Liver (tissue), 9 donors: ENCODE data around the gene ERVK3-1. TPM values are rescaled to one million over a fixed set of nuclear protein-coding genes. Genes with fewer than 3 reads are reported as not detected.

ENCODE experiments used
- DNase-seq: peaks from one replicate; pipeline ENCODE4 v3.0.0-alpha.2; 2017; ENCODE audit warnings: low spot score
- H3K27ac ChIP-seq, 2 donors: one replicate each; pipeline ENCODE4 v1.7.0; 2013; ENCODE audit warnings: inconsistent platforms in 2 of 2, low read length in 2 of 2, control low read depth in 1 of 2, low read depth in 1 of 2, mild to moderate bottlenecking in 1 of 2
- H3K27me3 ChIP-seq, 4 donors: one replicate each; pipeline versions ENCODE4 v1.6.1 to v1.7.0; 2013; ENCODE audit warnings: low read length in 3 of 4, inconsistent platforms in 1 of 4, mild to moderate bottlenecking in 1 of 4, moderate library complexity in 1 of 4; ENCODE audit not compliant: control insufficient read depth in 4 of 4, insufficient read depth in 4 of 4
- H3K36me3 ChIP-seq, 4 donors: one replicate each; pipeline versions ENCODE4 v1.6.1 to v1.7.0; 2013; ENCODE audit warnings: low read length in 3 of 4, mild to moderate bottlenecking in 3 of 4, low read depth in 1 of 4, moderate library complexity in 1 of 4; ENCODE audit not compliant: control insufficient read depth in 4 of 4, insufficient read depth in 3 of 4
- H3K4me1 ChIP-seq, 4 donors: one replicate each; pipeline versions ENCODE4 v1.6.1 to v1.7.0; 2013; ENCODE audit warnings: low read length in 3 of 4, mild to moderate bottlenecking in 3 of 4, moderate library complexity in 1 of 4; ENCODE audit not compliant: control insufficient read depth in 4 of 4, insufficient read depth in 4 of 4
- H3K4me3 ChIP-seq, 3 donors: one replicate each; pipeline versions ENCODE4 v1.6.1 to v1.7.0; 2013; ENCODE audit warnings: low read length in 3 of 3, control low read depth in 1 of 3, low read depth in 1 of 3, mild to moderate bottlenecking in 1 of 3
- H3K9ac ChIP-seq, 2 donors: one replicate each; pipeline ENCODE4 v1.7.0; 2013; ENCODE audit warnings: low read length in 2 of 2, mild to moderate bottlenecking in 2 of 2, moderate library complexity in 2 of 2, control low read depth in 1 of 2, low read depth in 1 of 2
- H3K9me3 ChIP-seq, 4 donors: one replicate each; pipeline versions ENCODE4 v1.6.1 to v1.7.0; 2013; ENCODE audit warnings: low read length in 3 of 4; ENCODE audit not compliant: control insufficient read depth in 4 of 4
- EGR1 ChIP-seq, 2 donors: IDR thresholded peaks; 2 replicates each; pipeline ENCODE4 v1.6.1; 2016 to 2018; ENCODE audit warnings: antibody characterized with exemption in 2 of 2, low read depth in 2 of 2
- FOXA1 ChIP-seq: IDR thresholded peaks from 2 replicates; pipeline ENCODE4 v1.6.1; 2016; ENCODE audit warnings: antibody characterized with exemption
- FOXA2 ChIP-seq: IDR thresholded peaks from 2 replicates; pipeline ENCODE4 v1.6.1; 2016; ENCODE audit warnings: antibody characterized with exemption
- GABPA ChIP-seq, 2 donors: IDR thresholded peaks in 1 of 2; conservative IDR thresholded peaks in 1 of 2; 2 replicates each; pipeline ENCODE4 v1.6.1; 2016; ENCODE audit warnings: antibody characterized with exemption in 2 of 2, mild to moderate bottlenecking in 1 of 2, moderate library complexity in 1 of 2
- HNF4A ChIP-seq, 2 donors: conservative IDR thresholded peaks; 2 replicates each; pipeline ENCODE4 v1.6.1; 2016; ENCODE audit warnings: antibody characterized with exemption in 2 of 2, mild to moderate bottlenecking in 2 of 2
- JUND ChIP-seq, 2 donors: IDR thresholded peaks; 2 replicates each; pipeline ENCODE4 v1.6.1; 2016; ENCODE audit warnings: antibody characterized with exemption in 2 of 2
- NR2F2 ChIP-seq: IDR thresholded peaks from 2 replicates; pipeline ENCODE4 v1.6.1; 2016; ENCODE audit warnings: antibody characterized with exemption
- RAD21 ChIP-seq, 2 donors: IDR thresholded peaks; 2 replicates each; pipeline ENCODE4 v1.6.1; 2016; ENCODE audit warnings: antibody characterized with exemption in 2 of 2, mild to moderate bottlenecking in 2 of 2
- RXRA ChIP-seq, 2 donors: IDR thresholded peaks; 2 replicates each; pipeline ENCODE4 v1.6.1; 2017 to 2018; ENCODE audit warnings: antibody characterized with exemption in 2 of 2, mild to moderate bottlenecking in 1 of 2
- SP1 ChIP-seq: IDR thresholded peaks from 2 replicates; pipeline ENCODE4 v1.6.1; 2018; ENCODE audit warnings: antibody characterized with exemption, mild to moderate bottlenecking
- TAF1 ChIP-seq: conservative IDR thresholded peaks from 2 replicates; pipeline ENCODE4 v1.6.1; 2016; ENCODE audit warnings: antibody characterized with exemption, mild to moderate bottlenecking
- YY1 ChIP-seq: IDR thresholded peaks from 2 replicates; pipeline ENCODE4 v1.6.1; 2016; ENCODE audit warnings: antibody characterized with exemption, mild to moderate bottlenecking
- WGBS: extraction: QIAGEN DNeasy Blood & Tissue Kit; methylation state at CpG from one replicate; pipeline ENCODE4 v1.1.7; 2013; 5-methylcytosine and 5-hydroxymethylcytosine counted together
- polyA plus RNA-seq, 2 donors: library from polyadenylated mRNA; stranded (reverse) in 1 of 2; unstranded in 1 of 2; fragments of 200-250 nt in 1 of 2; fragments of >200 nt in 1 of 2; fragmentation: Nextera tagmentation in 1 of 2; extraction: Ambion mirVana in 1 of 2; gene quantifications; one replicate each; pipeline versions ENCODE4 v1.2.1 to v1.2.3, GENCODE V29; 2013 to 2015
- total RNA-seq, 2 donors: library from RNA; depleted of rRNA; stranded (reverse); fragments of >200 nt; gene quantifications; one replicate each; pipeline ENCODE4 v1.2.3, GENCODE V29; 2014
- TF ChIP-seq, protein P1 (sequence below): IDR thresholded peaks from 2 replicates; pipeline ENCODE4 v1.6.1; 2016; ENCODE audit warnings: antibody characterized with exemption
- TF ChIP-seq, protein P2 (sequence below): fragments of 150-350 bp; IDR thresholded peaks from 2 replicates; pipeline ENCODE4 v1.5.1; 2017; ENCODE audit warnings: improper control_type of control experiment, low read depth, low read length; ENCODE audit not compliant: missing input control
- TF ChIP-seq, protein P3 (sequence below): IDR thresholded peaks from 2 replicates; pipeline ENCODE4 v1.6.1; 2016; ENCODE audit warnings: antibody characterized with exemption
- TF ChIP-seq, protein P4 (sequence below): IDR thresholded peaks from 2 replicates; pipeline ENCODE4 v1.6.1; 2016; ENCODE audit warnings: antibody characterized with exemption
- TF ChIP-seq, protein P5 (sequence below): IDR thresholded peaks from 2 replicates; pipeline ENCODE4 v1.6.1; 2016; ENCODE audit warnings: antibody characterized with exemption, mild to moderate bottlenecking
- donor health status: healthy.
- donor health status: healthy.
- donor health status: healthy.
- donor health status: healthy.
- donor health status: healthy.

ERVK3-1 gene
- total and polyA plus RNA-seq, 4 donors = 17.6 to 31.7 (median 24.7) TPM

DNA sequence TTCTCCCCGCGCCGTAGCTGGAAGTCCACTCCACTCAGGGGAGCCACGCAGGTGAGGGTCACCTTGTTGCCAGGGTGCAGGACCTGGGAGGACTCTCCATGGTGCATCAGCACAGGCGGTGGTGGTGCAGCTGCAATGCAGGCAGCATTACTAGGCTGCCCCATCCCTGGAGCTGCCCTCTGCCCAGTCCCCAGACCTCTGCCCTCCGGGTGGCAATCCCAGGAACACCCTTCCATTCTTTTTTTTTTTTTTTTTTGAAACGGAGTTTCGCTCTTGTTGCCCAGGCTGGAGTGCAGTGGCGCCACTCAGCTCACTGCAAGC lies 46.3 kb downstream of the ERVK3-1 start:
- DNase-seq = no peak
- peaks cover 0 to 6% (median 0%) of the 10 kb centered on the region in 4 donors for H3K36me3 ChIP-seq
- H3K4me1 ChIP-seq = peaks cover 23 to 85% (median 67%) of the 10 kb centered on the region in 4 donors
- WGBS = 47% methylated on average over 9 of the region's 9 CpGs
- TF ChIP-seq HNF4A (conservative IDR thresholded peaks at IDR 0.05) (peak; percentile 69 to 71), RXRA (IDR thresholded peaks at IDR 0.05) (peak in 1 of 2 donors; percentile 22), JUND (IDR thresholded peaks at IDR 0.05) (no peak), EGR1 (IDR thresholded peaks at IDR 0.05; ENCODE audit: low read depth in 2 of 2) (no peak)
- H3K27me3 ChIP-seq = no peaks in the 10 kb centered on the region
- no peaks in the 10 kb centered on the region for H3K9me3 ChIP-seq
- peak overlapping the region; percentile 49 to 96 (median 65) for H3K4me3 ChIP-seq
- no peak overlapping the region for H3K9ac ChIP-seq
- H3K27ac ChIP-seq = peak overlapping the region in 1 of 2 donors; percentile 20

DNA sequence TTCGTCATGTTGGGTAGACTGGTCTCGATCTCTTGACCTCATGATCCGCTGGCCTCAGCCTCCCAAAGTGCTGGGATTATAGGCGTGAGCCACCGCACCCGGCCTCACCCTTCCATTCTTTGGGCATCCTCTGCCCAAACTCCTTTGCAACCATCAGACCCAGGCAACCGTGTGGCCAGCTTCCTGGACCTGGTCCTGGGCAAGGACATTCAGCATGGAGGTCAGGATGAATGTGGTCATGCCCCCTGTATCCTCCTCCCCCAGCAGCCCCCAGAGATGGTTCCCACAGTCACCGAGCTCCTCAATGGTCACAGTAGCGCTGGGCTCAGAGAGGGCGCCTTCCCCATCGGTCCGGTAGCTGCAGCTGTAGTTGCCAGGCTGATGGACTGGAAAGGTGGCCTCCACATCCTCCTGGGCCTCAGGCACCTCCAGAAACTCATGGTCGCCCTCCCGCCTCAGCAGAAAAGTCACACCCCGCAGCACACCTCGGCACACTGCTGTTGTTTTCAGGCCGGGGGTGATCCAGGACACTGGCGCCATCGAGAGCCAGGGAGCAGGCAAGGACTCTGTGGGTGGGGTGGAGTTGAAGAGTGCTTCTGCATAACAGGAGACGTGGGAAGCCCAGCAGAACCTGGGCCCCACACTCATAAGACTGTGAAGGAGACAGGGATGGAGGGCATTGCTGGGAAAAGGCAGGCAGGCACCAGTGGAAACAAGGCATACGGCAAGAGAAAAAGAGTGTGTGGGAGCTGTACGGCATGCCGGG lies 47.0 kb downstream of the ERVK3-1 start:
- Histone ChIP-seq H3K4me3 (peak overlapping the region; percentile 65 to 96 (median 81)), H3K9ac (peak overlapping the region; percentile 28 to 69), H3K4me1 (peaks cover 23 to 88% (median 66%) of the 10 kb centered on the region in 4 donors), H3K36me3 (peaks cover 0 to 3% (median 0%) of the 10 kb centered on the region in 4 donors), H3K9me3 (no peaks in the 10 kb centered on the region), H3K27ac (peak overlapping the region; percentile 42 to 47), H3K27me3 (no peaks in the 10 kb centered on the region)
- 40% methylated on average over 23 of the region's 23 CpGs for WGBS
- no peak for DNase-seq
- TF ChIP-seq HNF4A (conservative IDR thresholded peaks at IDR 0.05) (peak in 1 of 2 donors; percentile 4), SP1 (no peak)

DNA sequence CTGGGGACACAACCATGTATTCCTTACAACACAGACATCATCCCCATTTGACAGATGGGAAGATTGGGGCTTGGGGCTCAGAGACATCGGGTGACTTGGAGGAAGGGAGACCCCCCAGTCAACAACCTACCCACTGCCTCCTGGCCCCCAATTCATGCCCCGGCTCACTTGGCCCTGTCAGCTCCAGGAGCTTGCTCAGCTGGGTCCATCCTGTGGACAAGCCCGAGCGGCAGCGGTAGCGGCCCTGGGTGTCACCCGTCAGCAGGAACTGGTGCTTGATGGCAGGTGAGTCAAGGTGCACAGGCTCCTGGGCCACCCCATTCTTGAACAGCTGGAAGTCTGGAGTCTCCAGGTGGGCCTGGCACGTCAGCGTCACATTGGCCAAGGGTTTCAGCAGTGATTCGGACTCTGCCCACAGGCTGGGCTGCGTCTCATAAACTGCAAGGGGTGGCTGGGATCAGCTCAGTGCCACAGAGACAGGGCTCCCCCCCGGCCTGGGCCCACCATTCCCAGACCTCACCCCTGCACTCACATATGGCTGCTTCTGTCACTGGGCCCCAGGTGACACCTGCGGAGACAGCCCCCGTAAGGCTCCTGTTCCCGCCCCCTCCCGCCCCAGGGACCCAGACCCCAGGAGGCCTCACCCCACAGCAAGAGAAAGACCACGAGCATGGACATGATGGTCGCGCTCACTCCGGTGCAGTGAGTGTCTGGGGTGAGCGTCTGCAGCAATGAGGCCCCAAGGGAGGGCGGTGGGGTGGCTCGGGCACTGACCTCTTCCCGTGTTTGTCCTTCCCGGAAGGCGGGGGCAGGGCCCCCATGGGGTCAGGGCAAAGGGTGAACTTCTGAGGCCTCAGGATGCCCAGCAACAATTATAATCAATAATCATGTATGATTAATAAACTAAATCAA lies 47.8 kb downstream of the ERVK3-1 start, which contains the start of gene A1BG:
TSS of gene A1BG (minus strand) at position 733 of the 912 bp plus-strand sequence. CDS start at position 678, 55 bp downstream.
- 29% methylated on average over 26 of the region's 26 CpGs for WGBS
- peak in 1 of 2 donors; percentile 68 for TF ChIP-seq GABPA (IDR thresholded peaks at IDR 0.05 in 1 of 2, conservative IDR thresholded peaks at IDR 0.05 in 1 of 2)
- TF ChIP-seq, protein P1, sequence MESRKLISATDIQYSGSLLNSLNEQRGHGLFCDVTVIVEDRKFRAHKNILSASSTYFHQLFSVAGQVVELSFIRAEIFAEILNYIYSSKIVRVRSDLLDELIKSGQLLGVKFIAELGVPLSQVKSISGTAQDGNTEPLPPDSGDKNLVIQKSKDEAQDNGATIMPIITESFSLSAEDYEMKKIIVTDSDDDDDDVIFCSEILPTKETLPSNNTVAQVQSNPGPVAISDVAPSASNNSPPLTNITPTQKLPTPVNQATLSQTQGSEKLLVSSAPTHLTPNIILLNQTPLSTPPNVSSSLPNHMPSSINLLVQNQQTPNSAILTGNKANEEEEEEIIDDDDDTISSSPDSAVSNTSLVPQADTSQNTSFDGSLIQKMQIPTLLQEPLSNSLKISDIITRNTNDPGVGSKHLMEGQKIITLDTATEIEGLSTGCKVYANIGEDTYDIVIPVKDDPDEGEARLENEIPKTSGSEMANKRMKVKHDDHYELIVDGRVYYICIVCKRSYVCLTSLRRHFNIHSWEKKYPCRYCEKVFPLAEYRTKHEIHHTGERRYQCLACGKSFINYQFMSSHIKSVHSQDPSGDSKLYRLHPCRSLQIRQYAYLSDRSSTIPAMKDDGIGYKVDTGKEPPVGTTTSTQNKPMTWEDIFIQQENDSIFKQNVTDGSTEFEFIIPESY = no peak
- TF ChIP-seq, protein P2, sequence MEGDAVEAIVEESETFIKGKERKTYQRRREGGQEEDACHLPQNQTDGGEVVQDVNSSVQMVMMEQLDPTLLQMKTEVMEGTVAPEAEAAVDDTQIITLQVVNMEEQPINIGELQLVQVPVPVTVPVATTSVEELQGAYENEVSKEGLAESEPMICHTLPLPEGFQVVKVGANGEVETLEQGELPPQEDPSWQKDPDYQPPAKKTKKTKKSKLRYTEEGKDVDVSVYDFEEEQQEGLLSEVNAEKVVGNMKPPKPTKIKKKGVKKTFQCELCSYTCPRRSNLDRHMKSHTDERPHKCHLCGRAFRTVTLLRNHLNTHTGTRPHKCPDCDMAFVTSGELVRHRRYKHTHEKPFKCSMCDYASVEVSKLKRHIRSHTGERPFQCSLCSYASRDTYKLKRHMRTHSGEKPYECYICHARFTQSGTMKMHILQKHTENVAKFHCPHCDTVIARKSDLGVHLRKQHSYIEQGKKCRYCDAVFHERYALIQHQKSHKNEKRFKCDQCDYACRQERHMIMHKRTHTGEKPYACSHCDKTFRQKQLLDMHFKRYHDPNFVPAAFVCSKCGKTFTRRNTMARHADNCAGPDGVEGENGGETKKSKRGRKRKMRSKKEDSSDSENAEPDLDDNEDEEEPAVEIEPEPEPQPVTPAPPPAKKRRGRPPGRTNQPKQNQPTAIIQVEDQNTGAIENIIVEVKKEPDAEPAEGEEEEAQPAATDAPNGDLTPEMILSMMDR = no peak
- peak; percentile 64 for TF ChIP-seq YY1
- peak; percentile 74 for TF ChIP-seq TAF1
- TF ChIP-seq, protein P3, sequence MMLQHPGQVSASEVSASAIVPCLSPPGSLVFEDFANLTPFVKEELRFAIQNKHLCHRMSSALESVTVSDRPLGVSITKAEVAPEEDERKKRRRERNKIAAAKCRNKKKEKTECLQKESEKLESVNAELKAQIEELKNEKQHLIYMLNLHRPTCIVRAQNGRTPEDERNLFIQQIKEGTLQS = no peak
- TF ChIP-seq, protein P4, sequence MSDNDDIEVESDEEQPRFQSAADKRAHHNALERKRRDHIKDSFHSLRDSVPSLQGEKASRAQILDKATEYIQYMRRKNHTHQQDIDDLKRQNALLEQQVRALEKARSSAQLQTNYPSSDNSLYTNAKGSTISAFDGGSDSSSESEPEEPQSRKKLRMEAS = peak; percentile 52
- TF ChIP-seq, protein P5, sequence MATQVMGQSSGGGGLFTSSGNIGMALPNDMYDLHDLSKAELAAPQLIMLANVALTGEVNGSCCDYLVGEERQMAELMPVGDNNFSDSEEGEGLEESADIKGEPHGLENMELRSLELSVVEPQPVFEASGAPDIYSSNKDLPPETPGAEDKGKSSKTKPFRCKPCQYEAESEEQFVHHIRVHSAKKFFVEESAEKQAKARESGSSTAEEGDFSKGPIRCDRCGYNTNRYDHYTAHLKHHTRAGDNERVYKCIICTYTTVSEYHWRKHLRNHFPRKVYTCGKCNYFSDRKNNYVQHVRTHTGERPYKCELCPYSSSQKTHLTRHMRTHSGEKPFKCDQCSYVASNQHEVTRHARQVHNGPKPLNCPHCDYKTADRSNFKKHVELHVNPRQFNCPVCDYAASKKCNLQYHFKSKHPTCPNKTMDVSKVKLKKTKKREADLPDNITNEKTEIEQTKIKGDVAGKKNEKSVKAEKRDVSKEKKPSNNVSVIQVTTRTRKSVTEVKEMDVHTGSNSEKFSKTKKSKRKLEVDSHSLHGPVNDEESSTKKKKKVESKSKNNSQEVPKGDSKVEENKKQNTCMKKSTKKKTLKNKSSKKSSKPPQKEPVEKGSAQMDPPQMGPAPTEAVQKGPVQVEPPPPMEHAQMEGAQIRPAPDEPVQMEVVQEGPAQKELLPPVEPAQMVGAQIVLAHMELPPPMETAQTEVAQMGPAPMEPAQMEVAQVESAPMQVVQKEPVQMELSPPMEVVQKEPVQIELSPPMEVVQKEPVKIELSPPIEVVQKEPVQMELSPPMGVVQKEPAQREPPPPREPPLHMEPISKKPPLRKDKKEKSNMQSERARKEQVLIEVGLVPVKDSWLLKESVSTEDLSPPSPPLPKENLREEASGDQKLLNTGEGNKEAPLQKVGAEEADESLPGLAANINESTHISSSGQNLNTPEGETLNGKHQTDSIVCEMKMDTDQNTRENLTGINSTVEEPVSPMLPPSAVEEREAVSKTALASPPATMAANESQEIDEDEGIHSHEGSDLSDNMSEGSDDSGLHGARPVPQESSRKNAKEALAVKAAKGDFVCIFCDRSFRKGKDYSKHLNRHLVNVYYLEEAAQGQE = peak; percentile 55
- TF ChIP-seq FOXA1 = no peak
- peak in 1 of 2 donors; percentile 43 for TF ChIP-seq RAD21 (IDR thresholded peaks at IDR 0.05)
- peak; percentile 76 for TF ChIP-seq SP1
- TF ChIP-seq RXRA (IDR thresholded peaks at IDR 0.05) = peak; percentile 95 to 98
- peak; percentile 91 to 98 for TF ChIP-seq HNF4A (conservative IDR thresholded peaks at IDR 0.05)
- peak; percentile 88 for TF ChIP-seq NR2F2
- TF ChIP-seq FOXA2 = no peak
- peak; percentile 48 to 68 for TF ChIP-seq EGR1 (IDR thresholded peaks at IDR 0.05; ENCODE audit: low read depth in 2 of 2)

More for the DNA sequence above, 47.8 kb downstream of the ERVK3-1 start, which contains the start of gene A1BG:
- H3K9me3 ChIP-seq = no peaks in the 10 kb centered on the region
- H3K36me3 ChIP-seq = no peaks in the 10 kb centered on the region
- H3K9ac ChIP-seq = peak within 1 kb of the TSS; percentile 28 to 69
- no peaks in the 10 kb centered on the region for H3K27me3 ChIP-seq
- DNase-seq = peak; percentile 71
- H3K27ac ChIP-seq = peak within 1 kb of the TSS; percentile 42 to 47
- H3K4me3 ChIP-seq = peak within 1 kb of the TSS; percentile 65 to 96 (median 81)
- H3K4me1 ChIP-seq = peaks cover 23 to 83% (median 65%) of the 10 kb centered on the region in 4 donors
